GM20000 (cell line): ENCODE results near the gene RSPH6A.

Experiments used
- DNase-seq: peaks from one replicate; pipeline ENCODE4 v3.0.0; 2012; ENCODE audit warnings: low spot score
- CTCF ChIP-seq: IDR thresholded peaks from 2 replicates; pipeline ENCODE4 v1.5.1; 2012; ENCODE audit warnings: mild to moderate bottlenecking, control low read depth; ENCODE audit errors: extremely low read depth, missing control alignments

Gene RSPH6A

GRCh38 chr19:45860359-45861259 is 45.5 kb upstream of the RSPH6A start:
- no peak for TF ChIP-seq CTCF
- no peak for DNase-seq

GRCh38 chr19:45854167-45854778 is 39.2 kb upstream of the RSPH6A start:
- DNase-seq, result no peak
- no peak for TF ChIP-seq CTCF

- TF ChIP-seq CTCF, result no peak
- DNase-seq, result no peak
Measured at GRCh38 chr19:45852983-45853382, 37.9 kb upstream of the RSPH6A start.

- DNase-seq, result no peak
- TF ChIP-seq CTCF, result no peak
Measured at GRCh38 chr19:45852145-45852750, 37.1 kb upstream of the RSPH6A start.

GRCh38 chr19:45848922-45849321 is 33.8 kb upstream of the RSPH6A start:
- no peak for DNase-seq
- TF ChIP-seq CTCF, result no peak

- no peak for TF ChIP-seq CTCF
- no peak for DNase-seq
Measured at GRCh38 chr19:45847663-45848062, 32.6 kb upstream of the RSPH6A start.

GRCh38 chr19:45842198-45842597 is 27.1 kb upstream of the RSPH6A start:
- DNase-seq, result no peak
- TF ChIP-seq CTCF, result no peak
